ENCODE results near the gene GTF3C6.
"Not testable (repeated sequence)": the region's sequence is repeated elsewhere in the genome, so short reads cannot be mapped to it uniquely, and the experiment has no call there.

GTF3C6 gene

DNA sequence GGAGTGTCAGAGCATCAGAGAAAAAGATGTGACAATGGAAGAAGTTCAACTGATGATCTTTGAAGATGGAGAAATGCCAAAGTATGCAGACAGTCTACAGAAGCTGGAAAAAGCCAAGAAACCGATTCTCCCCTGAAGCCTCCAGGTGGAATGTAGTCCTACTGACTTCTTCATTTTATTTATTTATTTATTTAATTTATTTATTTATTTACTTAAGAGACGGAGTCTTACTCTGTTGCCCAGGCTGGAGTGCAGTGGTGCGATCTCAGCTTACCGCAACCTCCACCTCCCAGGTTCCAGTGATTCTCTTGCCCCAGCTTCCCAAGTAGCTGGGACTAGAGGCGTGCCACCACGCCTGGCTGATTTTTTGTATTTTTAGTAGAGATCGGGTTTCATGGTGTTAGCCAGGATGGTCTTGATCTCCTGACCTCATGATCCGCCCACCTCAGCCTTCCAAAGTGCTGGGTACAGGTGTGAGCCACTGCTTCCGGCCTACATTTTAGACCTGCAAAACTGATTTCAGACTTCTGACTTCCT, 21.1 kb downstream of the GTF3C6 start:
- DNase-seq (ENCODE audit: low spot score): no peak

DNA sequence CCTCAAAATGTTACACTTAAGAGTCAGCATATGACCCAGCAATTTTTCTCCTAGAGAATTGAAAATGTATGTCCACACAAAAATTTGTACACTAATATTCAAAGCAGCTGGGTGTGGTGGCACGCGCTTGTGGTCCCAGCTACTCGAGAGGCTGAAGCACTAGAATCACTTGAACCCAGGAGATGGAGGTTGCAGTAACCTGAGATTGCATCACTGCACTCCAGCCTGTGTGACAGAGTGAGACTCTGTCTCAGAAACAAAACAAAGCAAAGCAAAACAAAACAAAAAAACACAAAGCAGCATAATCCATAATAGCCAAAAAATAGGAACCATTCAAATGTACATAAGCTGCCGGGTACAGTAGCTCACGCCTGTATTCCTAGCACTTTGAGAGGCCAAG, 21.7 kb downstream of the GTF3C6 start:
- no peak for DNase-seq (ENCODE audit: low spot score)

DNA sequence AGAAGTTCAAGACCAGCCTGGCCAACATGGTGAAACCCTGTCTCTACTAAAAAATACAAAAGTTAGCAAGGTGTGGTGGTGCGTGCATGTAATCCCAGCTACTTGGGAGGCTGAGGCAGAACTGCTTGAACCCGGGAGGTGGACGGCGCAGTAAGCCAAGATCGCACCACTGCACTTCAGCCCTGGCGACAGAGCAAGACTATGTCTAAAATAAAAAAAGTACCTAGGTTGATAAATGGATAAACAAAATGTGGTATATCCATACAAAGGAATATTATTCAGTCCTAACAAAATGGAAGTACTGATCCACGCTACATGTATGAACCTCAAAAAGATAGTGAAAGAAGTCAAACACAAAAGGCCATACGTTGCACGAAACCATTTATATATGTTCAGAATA, 22.1 kb downstream of the GTF3C6 start:
- no peak for DNase-seq (ENCODE audit: low spot score)

DNA sequence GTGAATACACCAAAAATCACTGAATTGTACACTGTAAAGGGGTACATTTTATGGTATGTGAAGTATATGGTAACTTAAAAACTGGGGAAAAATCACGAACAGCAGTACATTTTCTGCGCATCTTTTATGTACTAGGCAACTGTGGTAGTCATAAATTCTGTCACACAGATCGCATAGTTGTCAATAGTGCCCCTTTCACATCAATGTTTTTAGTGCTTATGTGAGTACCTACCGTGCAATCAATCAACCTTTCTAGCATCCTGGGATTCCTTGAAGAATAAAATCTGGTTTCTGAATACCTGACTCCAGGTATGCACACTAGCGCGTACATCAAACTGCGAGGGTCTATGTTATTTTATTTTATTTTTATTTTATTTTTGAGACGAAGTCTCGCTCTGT, 22.7 kb downstream of the GTF3C6 start:
- no peak for DNase-seq (ENCODE audit: low spot score)

DNA sequence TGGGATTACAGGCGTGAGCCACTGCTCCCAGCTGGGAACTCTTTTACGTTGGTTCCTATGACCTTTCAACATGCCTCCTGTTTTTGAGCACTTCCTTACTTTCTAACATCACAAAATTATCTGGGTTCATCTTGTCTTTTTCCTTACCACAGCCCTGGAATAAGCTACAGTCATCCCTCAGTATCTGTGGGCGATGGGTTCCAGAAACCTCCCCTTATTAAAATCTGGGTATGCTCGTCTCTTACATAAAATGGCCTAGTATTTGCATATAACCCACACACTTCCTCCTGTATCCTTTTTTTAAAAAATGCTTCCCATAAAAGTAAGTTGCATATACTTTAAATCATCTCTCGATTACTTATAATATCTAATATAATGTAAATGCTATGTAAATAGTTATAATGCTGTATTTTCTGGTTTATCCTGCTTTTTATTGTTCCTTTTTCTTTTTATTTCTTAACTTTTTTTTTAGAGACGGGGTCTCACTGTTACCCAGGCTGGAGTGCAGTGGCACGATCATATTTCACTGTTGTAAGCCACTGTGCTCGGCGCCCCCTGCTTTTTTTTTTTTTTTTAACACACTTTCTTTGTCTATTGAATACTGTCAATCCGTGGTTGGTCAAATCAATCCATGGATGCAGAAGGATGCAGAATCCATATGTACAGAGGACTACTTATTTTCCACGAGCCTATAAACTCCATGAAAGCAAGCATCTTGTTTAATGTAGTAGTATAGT, 32.5 kb downstream of the GTF3C6 start:
- DNase-seq (ENCODE audit: low spot score): no peak

DNA sequence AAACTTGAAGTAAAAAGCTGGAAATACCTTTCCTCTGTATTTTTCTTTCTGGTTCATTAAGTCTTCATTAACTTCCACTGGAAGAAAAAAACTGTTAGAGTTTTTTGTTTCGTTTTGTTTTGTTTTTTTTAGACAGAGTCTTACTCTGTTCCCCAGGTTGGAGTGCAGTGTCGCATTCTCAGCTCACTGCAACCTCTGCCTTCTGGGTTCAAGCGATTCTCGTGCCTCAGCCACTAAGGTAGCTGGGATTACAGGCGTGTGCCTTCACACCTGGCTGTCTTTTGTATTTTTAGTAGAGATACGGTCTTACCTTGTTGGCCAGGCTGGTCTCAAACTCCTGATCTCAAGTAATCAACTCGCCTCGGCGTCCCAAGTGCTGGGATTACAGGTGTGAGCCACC, 38.2 kb downstream of the GTF3C6 start:
- no peak for DNase-seq (ENCODE audit: low spot score)

DNA sequence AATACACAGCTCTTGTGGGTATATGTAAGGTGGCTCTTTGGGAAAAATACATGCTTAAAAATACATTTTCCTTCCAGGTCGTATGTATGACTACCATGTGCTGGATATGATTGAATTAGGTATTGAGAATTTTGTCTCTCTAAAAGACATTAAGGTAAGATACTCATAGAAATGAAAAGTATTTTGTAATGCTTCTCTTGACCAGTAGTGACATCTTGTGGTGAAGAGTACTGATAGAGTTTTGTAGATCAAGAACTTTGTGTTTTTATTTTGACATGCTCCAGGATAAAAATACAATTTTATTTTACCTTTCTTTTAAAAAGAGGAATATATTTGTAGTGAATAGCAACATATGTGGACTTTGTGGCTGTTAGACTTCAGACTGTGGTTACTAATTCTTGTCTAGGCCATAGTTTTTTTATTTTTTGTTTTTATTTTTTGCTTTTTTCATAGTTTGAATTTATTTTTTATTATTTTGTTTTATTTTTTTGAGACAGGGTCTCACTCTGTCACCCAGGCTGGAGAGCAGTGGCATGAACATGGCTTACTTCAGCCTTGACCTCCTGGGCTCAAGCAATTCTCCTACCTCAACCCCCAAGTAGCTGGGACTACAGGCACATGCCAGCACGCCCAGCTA, 41.2 kb downstream of the GTF3C6 start:
- DNase-seq (ENCODE audit: low spot score): peak; percentile 17

DNA sequence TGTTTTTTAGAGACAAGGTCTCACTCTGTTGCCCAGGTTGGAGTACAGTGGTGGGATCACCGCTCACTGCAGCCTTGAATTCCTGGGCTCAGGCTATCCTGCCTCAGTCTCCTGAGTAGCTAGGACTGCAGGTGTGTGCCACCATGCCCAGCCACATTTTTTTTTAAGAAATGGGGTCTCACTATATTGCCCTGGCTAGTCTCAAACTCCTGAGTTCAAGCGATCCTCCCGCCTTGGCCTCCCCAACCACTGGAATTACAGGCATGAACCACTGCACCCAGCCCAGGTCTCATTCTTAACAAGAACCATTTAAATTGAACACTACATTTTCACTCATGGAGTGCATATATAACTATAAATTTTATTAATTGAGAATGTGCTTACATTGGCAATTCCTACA, 43.8 kb downstream of the GTF3C6 start:
- no peak for DNase-seq (ENCODE audit: low spot score)

DNA sequence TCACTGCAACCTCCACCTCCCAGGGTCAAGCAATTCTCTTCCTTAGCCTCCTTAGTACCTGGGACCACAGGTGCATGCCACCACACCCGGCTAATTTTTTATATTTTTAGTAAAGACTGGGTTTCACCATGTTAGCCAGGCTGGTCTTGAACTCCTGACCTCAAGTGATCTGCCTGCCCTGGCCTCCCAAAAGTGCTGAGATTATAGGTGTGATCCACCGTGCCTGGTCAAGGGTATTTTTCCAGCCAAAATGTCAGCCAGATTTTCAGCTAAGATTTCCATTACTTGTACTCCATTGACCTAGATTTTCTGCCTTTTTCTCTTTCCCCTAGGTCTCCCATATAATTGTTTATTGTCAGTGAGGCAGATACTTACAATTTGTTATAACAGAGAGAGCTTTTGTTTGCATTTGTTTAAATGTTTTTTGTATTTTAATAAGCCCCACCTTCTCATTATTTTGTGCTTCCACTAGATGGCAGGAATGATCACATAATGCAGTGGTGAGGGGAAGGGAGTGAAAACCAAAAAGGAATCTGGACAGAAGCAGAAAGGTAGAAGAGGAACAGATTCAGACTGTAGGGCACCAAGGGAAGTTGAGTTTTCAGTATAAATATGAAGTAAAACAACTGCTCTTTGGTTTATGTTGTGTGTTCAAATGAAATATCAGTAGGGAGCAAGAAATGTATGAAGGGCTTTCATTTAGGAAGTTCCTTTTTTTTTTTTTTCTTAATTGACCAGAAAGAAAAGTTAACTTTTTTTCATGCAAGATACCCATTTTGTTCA, 53.0 kb downstream of the GTF3C6 start:
- DNase-seq (ENCODE audit: low spot score): peak; percentile 9

DNA sequence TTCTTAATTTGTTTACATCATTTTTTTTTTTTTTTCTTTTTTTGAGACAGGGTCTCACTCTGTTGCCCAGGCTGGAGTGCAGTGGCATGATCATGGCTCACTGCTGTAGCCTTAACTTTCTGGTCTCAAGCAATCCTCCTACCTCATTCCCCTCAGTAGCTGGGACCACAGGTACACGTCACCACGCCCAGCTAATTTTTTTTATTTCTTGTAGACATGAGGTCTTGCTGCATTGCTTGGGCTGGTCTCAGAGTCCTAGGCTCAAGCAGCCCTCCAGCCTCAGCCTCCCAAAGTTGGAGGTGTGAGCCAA, 53.6 kb downstream of the GTF3C6 start:
- no peak for DNase-seq (ENCODE audit: low spot score)

DNA sequence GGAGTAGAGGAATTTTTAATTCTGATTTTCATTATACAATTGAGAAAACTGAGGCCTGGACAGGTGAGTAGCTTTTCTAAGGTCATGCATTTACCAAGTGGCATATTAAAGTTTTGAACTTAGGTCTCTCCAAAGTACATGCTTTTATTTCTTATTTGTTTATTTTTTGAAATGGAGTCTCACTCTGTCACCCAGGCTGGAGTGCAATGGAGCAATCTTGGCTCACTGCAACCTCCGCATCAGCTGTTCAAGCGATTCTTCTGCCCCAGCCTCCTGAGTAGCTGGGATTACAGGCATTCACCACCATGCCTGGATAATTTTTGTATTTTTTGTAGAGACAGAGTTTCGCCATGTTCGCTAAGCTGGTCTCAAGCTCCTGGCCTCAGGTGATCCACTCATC, 54.0 kb downstream of the GTF3C6 start:
- DNase-seq (ENCODE audit: low spot score): not testable (repeated sequence)

DNA sequence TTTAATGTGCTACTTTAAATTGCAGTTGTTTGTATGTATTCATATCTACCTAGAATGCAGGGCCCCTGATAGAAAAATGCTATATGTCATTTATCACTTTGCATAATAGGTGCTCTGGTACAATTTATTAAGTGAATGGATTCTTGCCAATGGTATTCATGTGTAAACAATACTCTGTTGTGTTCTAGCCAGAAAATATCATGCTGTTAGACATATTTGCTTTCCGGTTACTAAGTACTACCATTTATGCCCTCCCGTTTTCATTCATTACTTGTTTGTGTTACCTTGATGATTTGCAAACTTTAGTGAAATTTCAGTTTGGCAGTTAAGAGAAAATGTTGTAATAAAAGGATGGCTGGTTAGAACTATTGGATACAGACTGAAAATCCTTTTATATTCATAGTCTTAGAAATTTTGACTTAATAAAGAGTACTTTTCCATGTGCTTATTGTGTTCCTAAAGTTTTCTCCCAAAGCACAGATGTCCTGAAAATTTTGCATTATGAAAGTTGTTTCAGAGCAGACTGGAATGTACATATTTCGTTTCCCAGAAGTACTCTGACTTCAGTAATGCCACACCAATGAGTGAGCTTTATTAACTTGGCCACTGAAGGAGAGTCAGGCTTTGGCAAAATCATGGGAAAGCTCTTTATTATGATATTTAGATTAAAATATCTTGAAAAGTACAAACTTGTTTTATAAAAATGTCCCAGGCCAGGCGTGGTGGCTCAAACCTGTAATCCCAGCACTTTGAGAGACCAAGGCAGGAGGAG, 54.8 kb downstream of the GTF3C6 start:
- no peak for DNase-seq (ENCODE audit: low spot score)

DNA sequence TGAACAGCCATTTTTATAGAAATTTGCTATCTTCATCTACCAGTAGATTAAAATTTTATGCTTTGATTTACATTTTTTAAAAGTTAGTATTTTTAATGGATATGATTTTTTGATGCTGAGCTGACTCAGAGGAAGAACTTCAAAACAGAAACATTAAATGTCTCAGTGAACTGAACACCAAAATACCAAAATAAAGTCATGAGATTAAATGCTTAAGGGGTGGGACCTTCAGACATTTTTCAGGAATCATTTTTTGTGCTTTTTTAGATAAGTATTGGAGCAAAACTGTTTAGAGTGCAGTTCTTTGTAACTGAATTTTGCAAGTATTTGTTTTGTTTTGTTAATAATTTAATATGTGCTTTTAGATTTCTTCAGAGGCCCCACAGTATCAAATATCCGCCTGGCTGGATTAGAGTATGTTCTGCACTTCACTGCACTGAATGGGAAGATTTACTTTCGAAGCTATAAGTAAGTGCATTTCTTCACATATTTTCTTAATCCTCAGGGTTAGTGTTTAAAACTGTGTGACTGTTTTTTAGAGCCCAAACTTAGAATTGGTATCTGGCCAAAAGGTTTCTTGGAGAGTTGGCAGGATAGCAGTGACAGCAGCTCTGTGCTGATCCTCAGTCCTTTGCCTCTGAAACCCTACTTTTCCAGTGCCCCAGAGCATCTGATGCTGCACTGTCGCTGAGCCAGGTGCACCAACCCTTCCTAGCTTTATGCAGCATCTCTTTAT, 57.1 kb downstream of the GTF3C6 start:
- DNase-seq (ENCODE audit: low spot score): no peak

DNA sequence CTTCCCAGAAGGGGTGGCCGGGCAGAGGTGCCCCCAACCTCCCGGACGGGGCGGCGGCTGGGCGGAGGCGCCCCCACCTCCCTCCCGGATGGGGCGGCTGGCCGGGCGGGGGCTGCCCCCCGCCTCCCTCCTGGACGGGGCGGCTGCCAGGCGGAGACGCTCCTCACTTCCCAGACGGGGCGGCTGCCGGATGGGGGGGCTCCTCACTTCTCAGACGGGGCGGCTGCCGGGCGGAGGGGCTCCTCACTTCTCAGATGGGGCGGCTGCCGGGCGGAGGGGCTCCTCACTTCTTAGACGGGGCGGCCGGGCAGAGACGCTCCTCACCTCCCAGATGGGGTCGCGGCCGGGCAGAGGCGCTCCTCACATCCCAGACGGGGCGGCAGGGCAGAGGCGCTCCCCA, 58.7 kb downstream of the GTF3C6 start:
- DNase-seq (ENCODE audit: low spot score): not testable (repeated sequence)
